Prostate gland (tissue), 2 donors: ENCODE results near the gene ITGA6. TPM values are rescaled to one million over a fixed set of nuclear protein-coding genes. Genes with fewer than 3 reads are reported as not detected.

Source experiments
- DNase-seq: peaks from one replicate; pipeline ENCODE4 v3.0.0-alpha.2; 2019; ENCODE audit warnings: low spot score
- H3K27ac ChIP-seq, 2 donors: fragments of 200-600 bp; sonication (generic); 2 replicates each; pipeline ENCODE4 v1.5.1; 2017 to 2019
- H3K27me3 ChIP-seq: fragments of 200-600 bp; sonication (generic); replicated peaks from 2 replicates; pipeline ENCODE4 v1.5.1; 2019; ENCODE audit not compliant: insufficient read depth
- H3K36me3 ChIP-seq, 2 donors: fragments of 200-600 bp; sonication (generic); 1 replicate in 1 of 2; 2 replicates in 1 of 2; pipeline versions ENCODE4 v1.5.1 to v1.8.1; 2017 to 2019
- H3K4me1 ChIP-seq: fragments of 200-600 bp; sonication (generic); replicated peaks from 2 replicates; pipeline ENCODE4 v1.5.1; 2019
- H3K4me3 ChIP-seq, 2 donors: fragments of 200-600 bp; sonication (generic); 2 replicates each; pipeline ENCODE4 v1.5.1; 2017 to 2019
- H3K9me3 ChIP-seq: fragments of 200-600 bp; sonication (generic); 2 replicates; pipeline ENCODE4 v1.5.1; 2017
- CTCF ChIP-seq, 4 experiments: fragments of 200-600 bp in 2 of 4; fragments of 450-650 bp in 2 of 4; sonication (generic) in 2 of 4; IDR thresholded peaks; 1 replicate in 3 of 4; 2 replicates in 1 of 4; pipeline ENCODE4 v1.5.1; 2016 to 2019; ENCODE audit warnings: antibody characterized with exemption in 4 of 4, mild to moderate bottlenecking in 2 of 4, moderate library complexity in 2 of 4
- POLR2A ChIP-seq: fragments of 450-650 bp; IDR thresholded peaks from one replicate; pipeline ENCODE4 v1.6.1; 2016; ENCODE audit warnings: antibody characterized with exemption, mild to moderate bottlenecking
- POLR2AphosphoS5 ChIP-seq: sonication (generic); formaldehyde crosslinking; IDR thresholded peaks from one replicate; pipeline ENCODE4 v1.6.1; 2017; ENCODE audit warnings: antibody characterized with exemption
- WGBS: methylation state at CpG from one replicate; pipeline ENCODE4 v1.1.5; 2018; 5-methylcytosine and 5-hydroxymethylcytosine counted together
- intact Hi-C: fragments of 100-400 bp; cut with DNase I; formaldehyde crosslinking; loops from one replicate; pipeline ENCODE4 v1.14.2; 2022
- total RNA-seq, 2 donors: library from RNA; depleted of rRNA; stranded (reverse); fragments of >200 nt; gene quantifications; one replicate each; pipeline ENCODE4 v1.1.0, GENCODE V29; 2016

Gene ITGA6
- total RNA-seq, 2 donors from 2014 or later: 71.7 to 249 TPM

DNA sequence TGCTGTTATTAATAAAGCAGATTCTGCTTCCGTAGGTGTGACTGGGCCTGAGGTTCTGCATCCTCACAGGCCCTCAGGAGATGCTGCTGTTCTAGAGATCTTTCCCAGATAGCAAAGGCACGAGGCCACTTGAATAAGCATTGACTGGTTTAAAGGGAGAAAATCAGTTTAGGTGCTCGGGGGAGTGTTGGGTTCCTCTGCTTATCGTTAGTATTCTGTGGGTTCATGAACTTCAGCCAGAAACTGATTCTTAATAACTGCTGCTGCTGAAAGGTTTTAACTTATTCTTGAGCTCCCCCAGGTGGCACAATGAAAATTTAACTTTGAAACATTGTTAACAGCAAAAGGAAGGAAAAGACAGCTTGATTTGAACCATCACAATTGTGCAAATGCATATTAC lies 56.9 kb downstream of the ITGA6 start:
- Histone ChIP-seq H3K27me3 (no peaks in the 10 kb centered on the region), H3K36me3 (peaks cover 0 to 3% of the 10 kb centered on the region in 2 donors), H3K27ac (no peak overlapping the region), H3K4me3 (no peak overlapping the region), H3K4me1 (no peaks in the 10 kb centered on the region), H3K9me3 (no peaks in the 10 kb centered on the region)
- intact Hi-C loops: no loop called here
- WGBS: 33% methylated on average over 4 of the region's 4 CpGs
- TF ChIP-seq CTCF (IDR thresholded peaks at IDR 0.05) (peak in 2 of 4 experiments; percentile 28 to 30), POLR2A (no peak)
- no peak for DNase-seq

DNA sequence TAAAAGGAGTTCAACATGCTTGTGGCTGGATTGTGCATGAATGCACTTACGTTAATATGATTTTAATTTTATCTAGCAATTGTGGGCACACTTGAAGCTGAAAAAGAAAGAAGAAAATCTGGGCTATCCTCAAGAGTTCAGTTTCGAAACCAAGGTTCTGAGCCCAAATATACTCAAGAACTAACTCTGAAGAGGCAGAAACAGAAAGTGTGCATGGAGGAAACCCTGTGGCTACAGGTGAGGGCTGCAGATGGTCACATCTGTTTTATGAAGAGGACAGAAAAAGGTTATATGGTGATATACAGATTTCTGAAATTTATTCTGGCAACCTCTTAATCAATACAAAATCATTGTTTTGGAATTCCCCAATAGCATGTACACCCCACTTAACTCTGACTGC lies 57.3 kb downstream of the ITGA6 start:
- no peak for TF ChIP-seq POLR2AphosphoS5
- TF ChIP-seq POLR2A: no peak
- no peak for TF ChIP-seq CTCF (IDR thresholded peaks at IDR 0.05)
- H3K27ac ChIP-seq: no peak overlapping the region
- no peak overlapping the region for H3K4me3 ChIP-seq
- no peaks in the 10 kb centered on the region for H3K27me3 ChIP-seq
- intact Hi-C loops: no loop called here
- WGBS: 90% methylated on average over 2 of the region's 2 CpGs
- H3K4me1 ChIP-seq: no peaks in the 10 kb centered on the region
- H3K36me3 ChIP-seq: peaks cover 0 to 3% of the 10 kb centered on the region in 2 donors
- DNase-seq: no peak
- no peaks in the 10 kb centered on the region for H3K9me3 ChIP-seq

GRCh38 chr2:172488556-172488955 lies 61.2 kb downstream of the ITGA6 start:
- peaks cover 0 to 3% of the 10 kb centered on the region in 2 donors for H3K36me3 ChIP-seq
- 87% methylated on average over 3 of the region's 3 CpGs for WGBS
- H3K27me3 ChIP-seq: no peaks in the 10 kb centered on the region

DNA sequence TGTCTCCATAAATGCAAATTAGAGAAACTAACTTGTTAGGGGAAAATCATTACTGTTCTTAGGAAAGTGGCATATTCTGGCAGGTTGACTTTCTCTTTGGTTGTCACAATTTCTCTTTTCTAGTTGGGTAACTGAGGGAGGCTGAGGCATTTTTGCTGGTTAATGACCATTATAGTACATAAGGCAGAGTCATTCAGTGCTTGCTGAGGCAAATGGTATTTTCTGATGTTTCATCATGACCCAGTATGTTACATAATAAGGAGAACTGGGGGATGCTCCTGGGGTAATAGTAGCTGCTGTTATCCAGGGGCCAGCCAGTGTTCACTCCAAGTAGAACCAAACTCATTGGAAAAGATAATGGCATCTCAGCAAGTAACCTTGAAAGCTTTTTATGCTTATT lies 62.3 kb downstream of the ITGA6 start:
- Histone ChIP-seq H3K27me3 (no peaks in the 10 kb centered on the region), H3K9me3 (no peaks in the 10 kb centered on the region), H3K4me3 (no peak overlapping the region), H3K36me3 (peaks cover 0 to 3% of the 10 kb centered on the region in 2 donors), H3K27ac (no peak overlapping the region), H3K4me1 (no peaks in the 10 kb centered on the region)
- intact Hi-C loops: no loop called here
- no peak for DNase-seq
- no peak for TF ChIP-seq CTCF (IDR thresholded peaks at IDR 0.05)
- TF ChIP-seq POLR2A: no peak

More at GRCh38 chr2:172488556-172488955, 61.2 kb downstream of the ITGA6 start:
- TF ChIP-seq CTCF (IDR thresholded peaks at IDR 0.05) (no peak), POLR2A (no peak), POLR2AphosphoS5 (no peak)
- intact Hi-C loops: no loop called here
- H3K4me3 ChIP-seq: no peak overlapping the region
- no peak for DNase-seq
- H3K4me1 ChIP-seq: no peaks in the 10 kb centered on the region
- H3K9me3 ChIP-seq: no peaks in the 10 kb centered on the region
- H3K27ac ChIP-seq: no peak overlapping the region

DNA sequence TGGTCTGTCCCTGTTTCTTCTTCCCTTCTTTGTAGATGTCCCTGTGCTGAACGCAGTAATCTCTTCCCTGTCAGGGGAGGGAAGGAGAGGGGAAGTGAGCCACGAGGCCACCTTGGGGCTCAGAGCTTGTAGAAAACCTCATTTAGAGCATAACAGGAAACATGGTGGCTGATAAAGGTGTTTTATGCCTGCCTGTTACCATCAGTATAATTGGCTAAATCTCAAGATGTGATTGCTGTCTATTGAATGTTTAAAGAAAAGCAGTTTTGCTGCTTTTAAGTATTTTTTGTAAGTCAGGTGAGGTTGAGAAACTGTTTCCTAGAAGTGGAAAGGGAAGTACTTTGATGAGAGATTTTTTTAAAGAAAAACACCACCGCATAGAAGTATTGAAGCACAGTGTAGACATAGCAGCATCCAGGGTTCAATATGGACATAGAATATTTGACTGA lies 68.8 kb downstream of the ITGA6 start:
- intact Hi-C loops: no loop called here
- Histone ChIP-seq H3K36me3 (no peaks in the 10 kb centered on the region), H3K27ac (no peak overlapping the region), H3K9me3 (no peaks in the 10 kb centered on the region), H3K4me3 (no peak overlapping the region), H3K4me1 (no peaks in the 10 kb centered on the region), H3K27me3 (no peaks in the 10 kb centered on the region)
- TF ChIP-seq POLR2AphosphoS5: no peak
- TF ChIP-seq POLR2A: no peak
- DNase-seq: no peak
- 62% methylated on average over 3 of the region's 3 CpGs for WGBS
